Embryonic facial prominence (tissue), 1 donor: ENCODE measurements around the gene KNDC1.

Experiments
- DNase-seq: peaks from one replicate; pipeline ENCODE4 v3.0.0-alpha.2; 2016; ENCODE audit errors: extremely low spot score

The KNDC1 gene

DNA sequence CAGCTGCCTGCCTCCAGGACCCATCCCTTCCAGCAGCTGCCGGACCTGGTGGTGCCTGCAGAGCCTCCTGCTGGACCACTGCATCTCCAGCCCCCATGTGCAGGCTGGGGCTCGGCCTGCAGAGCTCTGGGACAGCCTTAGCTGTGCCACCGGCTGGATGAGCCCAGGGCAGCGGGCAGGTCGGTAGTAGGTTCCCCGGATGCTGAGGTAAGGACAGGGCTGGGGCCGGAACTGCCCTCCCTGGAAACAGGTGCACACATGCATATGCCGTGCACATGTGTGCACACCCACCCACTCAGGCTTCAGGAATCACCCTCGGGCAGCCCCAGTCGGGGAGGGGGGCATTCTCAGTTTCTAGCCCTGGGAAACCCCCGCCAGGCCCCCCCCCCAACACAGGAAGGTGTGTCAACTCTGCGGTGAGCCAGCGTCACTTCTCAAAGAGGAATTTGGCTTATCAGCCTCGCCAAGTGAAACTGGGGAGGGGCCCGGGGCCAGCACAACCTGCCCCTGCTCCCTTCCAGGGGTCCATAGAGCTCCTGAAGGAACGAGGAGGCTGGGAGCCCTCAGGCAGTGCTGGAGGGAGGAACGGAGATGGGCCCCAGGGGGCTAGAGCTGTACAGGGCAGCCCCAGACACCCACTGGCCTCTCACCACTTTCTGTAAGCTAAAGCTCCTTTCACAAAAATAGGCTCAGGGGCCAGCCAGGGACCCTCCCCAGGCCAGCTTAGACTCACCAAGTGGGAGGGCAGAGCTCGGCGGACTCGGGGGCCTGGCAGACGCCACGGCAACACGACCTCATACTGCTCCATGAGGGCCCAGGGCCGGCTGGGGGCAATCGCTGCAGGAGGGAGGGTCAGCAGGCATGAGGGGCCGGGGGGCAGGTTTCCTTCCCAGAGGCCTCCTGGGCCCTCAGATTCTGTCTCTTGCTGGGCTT lies 115.0 kb downstream of the KNDC1 start:
- no peak for DNase-seq

GRCh38 chr10:133275684-133276092 lies 115.7 kb downstream of the KNDC1 start:
- DNase-seq, result no peak
